Left forelimb (tissue), 1 donor: Measurements from ENCODE around the gene DISP2.

Source experiments
- DNase-seq: peaks from one replicate; pipeline ENCODE4 v3.0.0-alpha.2; 2018; ENCODE audit warnings: low spot score

DISP2 gene

GRCh38 chr15:40344217-40344616 lies 13.8 kb upstream of the DISP2 start:
- DNase-seq: no peak

- DNase-seq: no peak
Observed at GRCh38 chr15:40344631-40345120, 13.3 kb upstream of the DISP2 start.

GRCh38 chr15:40345225-40345866 lies 12.7 kb upstream of the DISP2 start:
- DNase-seq: no peak

- DNase-seq: no peak
Observed at GRCh38 chr15:40345867-40346578, 12.0 kb upstream of the DISP2 start.

GRCh38 chr15:40346579-40347558 lies 11.2 kb upstream of the DISP2 start:
- no peak for DNase-seq

- DNase-seq: no peak
Observed at GRCh38 chr15:40347559-40348473, 10.2 kb upstream of the DISP2 start.

- no peak for DNase-seq
Observed at GRCh38 chr15:40348474-40348870, 9.5 kb upstream of the DISP2 start.

- DNase-seq: no peak
Observed at GRCh38 chr15:40349163-40349562, 8.9 kb upstream of the DISP2 start.

GRCh38 chr15:40352281-40352901 lies 5.6 kb upstream of the DISP2 start:
- no peak for DNase-seq

- no peak for DNase-seq
Observed at GRCh38 chr15:40353697-40354096, 4.3 kb upstream of the DISP2 start.

- DNase-seq: no peak
Observed at GRCh38 chr15:40354408-40355171, 3.4 kb upstream of the DISP2 start.

- DNase-seq: no peak
Observed at GRCh38 chr15:40355976-40356585, 1.9 kb upstream of the DISP2 start.

- no peak for DNase-seq
Observed at GRCh38 chr15:40357246-40357645, 773 bp upstream of the DISP2 start.

- DNase-seq: no peak
Observed at GRCh38 chr15:40358471-40359353, 693 bp downstream of the DISP2 start.

- no peak for DNase-seq
Observed at GRCh38 chr15:40360015-40360414, 2.0 kb downstream of the DISP2 start.

- DNase-seq: no peak
Observed at GRCh38 chr15:40361640-40362039, 3.6 kb downstream of the DISP2 start.

GRCh38 chr15:40363611-40364010 lies 5.6 kb downstream of the DISP2 start:
- no peak for DNase-seq

GRCh38 chr15:40364251-40364650 lies 6.2 kb downstream of the DISP2 start:
- DNase-seq: peak; percentile 51

GRCh38 chr15:40365016-40365415 lies 7.0 kb downstream of the DISP2 start:
- peak; percentile 49 for DNase-seq
